HepG2 (cell line): Measurements from ENCODE around the gene PLEKHM2. TPM values are rescaled to one million over a fixed set of nuclear protein-coding genes. Genes with fewer than 3 reads are reported as not detected.

Source experiments
- ATAC-seq: fragments of 200-7000 bp; cut with Tn5 transposase; 3 replicates; pipeline ENCODE4 v1.9.1; 2020; ENCODE audit warnings: mild to moderate bottlenecking, moderate library complexity
- BruUV-seq: library from RNA; stranded (reverse); fragments of 400-500 nt; replicated peaks from 2 replicates; lab custom pipeline; 2021; lab: Mats Ljungman, UMichigan
- CTCF ChIA-PET: fragments of 300-600 bp; formaldehyde crosslinking; extraction: SDS; loops from one replicate; lab custom pipeline; 2021; ENCODE audit warnings: low total read pairs, inconsistent platforms, low intra/inter-chr PET ratio; lab: Yijun Ruan, JAX
- POLR2A ChIA-PET: fragments of 350-600 bp; sonication (Branson Sonifier 250); formaldehyde crosslinking; loops from one replicate; lab custom pipeline; 2020; ENCODE audit warnings: antibody characterized with exemption, inconsistent platforms; lab: Yijun Ruan, JAX
- DNase-seq: peaks from one replicate; pipeline ENCODE4 v3.0.0-alpha.2; 2015; ENCODE audit warnings: low spot score
- FAIRE-seq: peaks from 3 replicates; lab custom pipeline; 2011; peaks lifted over from hg19 to GRCh38; lab: Jason Lieb, UNC
- H2AFZ ChIP-seq: one replicate; pipeline ENCODE4 v1.6.1; 2011; ENCODE audit warnings: low read length, inconsistent platforms
- H3K27ac ChIP-seq: fragments of 300-600 bp; 3 replicates; pipeline ENCODE4 v1.8.0; 2011; ENCODE audit warnings: mixed run types, mild to moderate bottlenecking, mixed read lengths, low read length, inconsistent platforms; ENCODE audit not compliant: insufficient read depth; ENCODE audit errors: extremely low read length
- H3K27me3 ChIP-seq, 2 experiments: fragments of 200-600 bp in 1 of 2; 2 replicates in 1 of 2; 3 replicates in 1 of 2; pipeline versions ENCODE4 v1.6.0 to v1.8.0; 2011; ENCODE audit warnings: low read length in 2 of 2, mild to moderate bottlenecking in 2 of 2, moderate library complexity in 2 of 2, inconsistent platforms in 1 of 2; ENCODE audit not compliant: insufficient read depth in 2 of 2, control insufficient read depth in 1 of 2
- H3K36me3 ChIP-seq, 2 experiments: fragments of 200-600 bp in 1 of 2; replicated peaks in 1 of 2; 2 replicates in 1 of 2; 3 replicates in 1 of 2; pipeline versions ENCODE4 v1.5.1 to v1.8.0; 2011; ENCODE audit warnings: low read length in 2 of 2, inconsistent platforms in 1 of 2; ENCODE audit not compliant: insufficient read depth in 2 of 2, control insufficient read depth in 1 of 2
- H3K4me1 ChIP-seq: 2 replicates; pipeline ENCODE4 v1.5.1; 2012; ENCODE audit warnings: low read length, inconsistent platforms; ENCODE audit not compliant: insufficient read depth
- H3K4me2 ChIP-seq: 2 replicates; pipeline ENCODE4 v1.6.0; 2011; ENCODE audit warnings: low read depth, low read length, inconsistent platforms
- H3K4me3 ChIP-seq, 3 experiments: fragments of 200-600 bp in 1 of 3; sonication (generic), shearing (Covaris generic) in 1 of 3; replicated peaks in 1 of 3; 2 replicates each; pipeline ENCODE4 v1.5.1; 2011 to 2016; ENCODE audit warnings: low read length in 3 of 3, inconsistent platforms in 2 of 3, low read depth in 2 of 3, mild to moderate bottlenecking in 2 of 3, control low read depth in 1 of 3, mixed read lengths in 1 of 3; ENCODE audit not compliant: insufficient read depth in 1 of 3
- H3K79me2 ChIP-seq: one replicate; pipeline ENCODE4 v1.6.1; 2011; ENCODE audit warnings: low read length, inconsistent platforms; ENCODE audit not compliant: insufficient read depth
- H3K9ac ChIP-seq: 2 replicates; pipeline ENCODE4 v1.6.0; 2011; ENCODE audit warnings: mild to moderate bottlenecking, low read depth, low read length, inconsistent platforms; ENCODE audit not compliant: insufficient read depth
- H3K9me3 ChIP-seq: 2 replicates; pipeline ENCODE4 v1.5.1; 2012; ENCODE audit warnings: mild to moderate bottlenecking, low read length
- H4K20me1 ChIP-seq: 2 replicates; pipeline ENCODE4 v1.6.0; 2011; ENCODE audit warnings: inconsistent platforms, mild to moderate bottlenecking, low read length, moderate library complexity; ENCODE audit not compliant: insufficient read depth
- ARNT2 ChIP-seq: sonication (generic); formaldehyde crosslinking; IDR thresholded peaks from 2 replicates; pipeline ENCODE4 v1.8.0; 2022; ENCODE audit warnings: mild to moderate bottlenecking, low read depth, missing genetic modification reagents, moderate library complexity
- ATF1 ChIP-seq: IDR thresholded peaks from 2 replicates; pipeline ENCODE4 v1.6.1; 2016; ENCODE audit warnings: mild to moderate bottlenecking, control low read depth
- BRCA1 ChIP-seq: sonication (generic); formaldehyde crosslinking; IDR thresholded peaks from 2 replicates; pipeline ENCODE4 v1.4.0; 2020; ENCODE audit warnings: missing genetic modification reagents
- CENPT ChIP-seq: sonication (generic); formaldehyde crosslinking; IDR thresholded peaks from 2 replicates; pipeline ENCODE4 v1.8.0; 2022; ENCODE audit warnings: low read depth, mild to moderate bottlenecking, moderate library complexity, missing genetic modification reagents
- HNRNPLL ChIP-seq: fragments of 200-400 bp; formaldehyde crosslinking; IDR thresholded peaks from 2 replicates; pipeline ENCODE4 v1.6.1; 2017; ENCODE audit warnings: mild to moderate bottlenecking, low read depth, low read length; ENCODE audit not compliant: poor library complexity, severe bottlenecking
- HOXD1 ChIP-seq: sonication (generic); formaldehyde crosslinking; IDR thresholded peaks from 2 replicates; pipeline ENCODE4 v1.5.0; 2020; ENCODE audit warnings: missing genetic modification reagents
- KDM2A ChIP-seq: sonication (generic); formaldehyde crosslinking; IDR thresholded peaks from 2 replicates; pipeline ENCODE4 v1.4.0; 2020; ENCODE audit warnings: low read depth, missing genetic modification reagents, borderline replicate concordance
- MTF2 ChIP-seq: sonication (generic); formaldehyde crosslinking; IDR thresholded peaks from 2 replicates; pipeline ENCODE4 v1.5.0; 2020; ENCODE audit warnings: missing genetic modification reagents, borderline replicate concordance
- NAIF1 ChIP-seq: sonication (generic); formaldehyde crosslinking; IDR thresholded peaks from 2 replicates; pipeline ENCODE4 v1.5.0; 2020; ENCODE audit warnings: mild to moderate bottlenecking, missing genetic modification reagents, borderline replicate concordance
- NR3C1 ChIP-seq: sonication (generic); formaldehyde crosslinking; IDR thresholded peaks from 2 replicates; pipeline ENCODE4 v1.4.0; 2020; ENCODE audit warnings: missing genetic modification reagents
- REL ChIP-seq: sonication (generic); formaldehyde crosslinking; conservative IDR thresholded peaks from 2 replicates; pipeline ENCODE4 v1.8.0; 2022; ENCODE audit warnings: mild to moderate bottlenecking, missing genetic modification reagents, moderate library complexity
- TAF15 ChIP-seq: fragments of 200-400 bp; formaldehyde crosslinking; IDR thresholded peaks from one replicate; pipeline ENCODE4 v1.6.1; 2018; ENCODE audit warnings: mild to moderate bottlenecking, low read depth, low read length; ENCODE audit not compliant: poor library complexity, severe bottlenecking
- ZBTB20 ChIP-seq: sonication (generic); formaldehyde crosslinking; IDR thresholded peaks from 2 replicates; pipeline ENCODE4 v1.8.1; 2023; ENCODE audit warnings: missing genetic modification reagents, low read depth, mild to moderate bottlenecking, borderline replicate concordance
- ZNF564 ChIP-seq: sonication (generic); formaldehyde crosslinking; IDR thresholded peaks from 2 replicates; pipeline ENCODE4 v1.8.1; 2023; ENCODE audit warnings: mild to moderate bottlenecking, missing genetic modification reagents
- WGBS: methylation state at CpG from one replicate; pipeline ENCODE4 v1.1.6; 2017; ENCODE audit warnings: low lambda C conversion rate; 5-methylcytosine and 5-hydroxymethylcytosine counted together
- in situ Hi-C: cut with HindIII; loops from 2 replicates; pipeline ENCODE4 v1.10.0; 2017; ENCODE audit warnings: low pct_unique_long_range_greater_than_20kb; ENCODE audit not compliant: extremely low pct_ligation_motif_present
- intact Hi-C: fragments of 100-400 bp; cut with micrococcal nuclease; formaldehyde crosslinking; loops from one replicate; pipeline ENCODE4 v1.10.0; 2022; ENCODE audit not compliant: unreplicated experiment
- polyA plus RNA-seq, 8 experiments: library from polyadenylated mRNA; depleted of rRNA in 3 of 8; stranded (reverse) in 7 of 8; unstranded in 1 of 8; fragments of >200 nt; fragmentation: Illumina TruSeq in 4 of 8; extraction: Trizol in 4 of 8; gene quantifications; 2 replicates each; pipeline versions ENCODE4 v1.2.1 to v1.2.3, GENCODE V29; 2011 to 2016; ENCODE audit warnings: low read depth in 4 of 8, missing spikeins in 1 of 8, mixed read lengths in 1 of 8; ENCODE audit not compliant: insufficient read depth in 1 of 8
- total RNA-seq, 5 experiments: library from RNA; depleted of rRNA; stranded (reverse); fragments of >200 nt; fragmentation: Illumina TruSeq; extraction: Trizol; gene quantifications; 2 replicates each; pipeline ENCODE4 v1.2.3, GENCODE V29; 2016; ENCODE audit warnings: low read depth in 1 of 5
- TF ChIP-seq, protein P1 (sequence below): sonication (generic); formaldehyde crosslinking; IDR thresholded peaks from 2 replicates; pipeline ENCODE4 v1.5.0; 2020; ENCODE audit warnings: mild to moderate bottlenecking, missing genetic modification reagents

The PLEKHM2 gene
- total and polyA plus RNA-seq, 2 of the 13 experiments (the other 11 are each of a cell fraction or from before 2014, with no cell fraction given), result 16.5 to 27.3 TPM

DNA sequence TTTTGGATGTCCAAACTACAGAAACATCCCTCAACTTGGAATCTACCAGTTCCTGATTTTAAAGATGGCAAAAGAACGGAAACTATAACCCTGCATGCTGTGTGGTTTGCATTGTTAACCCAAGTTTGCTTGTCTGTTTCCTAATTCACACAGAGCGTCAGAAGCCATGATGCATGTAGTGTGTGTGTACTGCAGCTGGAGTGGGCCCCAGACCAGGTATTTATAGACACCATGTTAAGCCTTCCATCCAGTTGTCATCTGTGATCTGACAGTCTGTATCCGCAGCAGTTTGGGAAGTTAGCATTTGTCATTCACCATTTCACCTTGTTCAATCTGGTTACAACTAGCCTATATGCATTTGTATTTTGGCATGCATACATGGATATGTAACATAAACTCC is 27.7 kb upstream of the PLEKHM2 start:
- WGBS, result 98% methylated on average over 2 of the region's 3 CpGs
- peaks cover 32 to 77% of the 10 kb centered on the region in 2 experiments for H3K36me3 ChIP-seq
- BruUV-seq, result no TSS peak
- intact Hi-C loops, result no loop called here
- no peaks in the 10 kb centered on the region for H3K9me3 ChIP-seq
- no peak for ATAC-seq
- TF ChIP-seq ARNT2 (CRISPR knock-in tag), result no peak
- no peak for TF ChIP-seq REL (CRISPR knock-in tag)
- TF ChIP-seq ZBTB20 (CRISPR knock-in tag), result no peak
- TF ChIP-seq, protein P1, sequence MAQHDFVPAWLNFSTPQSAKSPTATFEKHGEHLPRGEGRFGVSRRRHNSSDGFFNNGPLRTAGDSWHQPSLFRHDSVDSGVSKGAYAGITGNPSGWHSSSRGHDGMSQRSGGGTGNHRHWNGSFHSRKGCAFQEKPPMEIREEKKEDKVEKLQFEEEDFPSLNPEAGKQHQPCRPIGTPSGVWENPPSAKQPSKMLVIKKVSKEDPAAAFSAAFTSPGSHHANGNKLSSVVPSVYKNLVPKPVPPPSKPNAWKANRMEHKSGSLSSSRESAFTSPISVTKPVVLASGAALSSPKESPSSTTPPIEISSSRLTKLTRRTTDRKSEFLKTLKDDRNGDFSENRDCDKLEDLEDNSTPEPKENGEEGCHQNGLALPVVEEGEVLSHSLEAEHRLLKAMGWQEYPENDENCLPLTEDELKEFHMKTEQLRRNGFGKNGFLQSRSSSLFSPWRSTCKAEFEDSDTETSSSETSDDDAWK, result no peak
- no peak for TF ChIP-seq TAF15
- TF ChIP-seq ATF1 (CRISPR knock-in tag), result no peak
- no peak for TF ChIP-seq BRCA1 (CRISPR knock-in tag)
- no peak for TF ChIP-seq HNRNPLL
- no peak for TF ChIP-seq NR3C1
- TF ChIP-seq CENPT, result no peak
- TF ChIP-seq ZNF564 (CRISPR knock-in tag), result no peak
- no peak for TF ChIP-seq MTF2
- TF ChIP-seq HOXD1 (CRISPR knock-in tag), result no peak
- TF ChIP-seq NAIF1 (CRISPR knock-in tag), result no peak
- no peak for TF ChIP-seq KDM2A (CRISPR knock-in tag)
- TF ChIP-seq, all 625 proteins: peak for 0
- no peak overlapping the region for H3K4me2 ChIP-seq
- FAIRE-seq (no peak), DNase-seq (no peak)
- CTCF ChIA-PET, result no interaction called here
- H4K20me1 ChIP-seq, result peaks cover 9% of the 10 kb centered on the region; the same call in 1 of the 2 replicates
- no peaks in the 10 kb centered on the region for H3K27me3 ChIP-seq
- H3K9ac ChIP-seq, result no peak overlapping the region
- H2AFZ ChIP-seq, result no peak overlapping the region
- H3K4me3 ChIP-seq, result no peak overlapping the region
- H3K4me1 ChIP-seq, result no peaks in the 10 kb centered on the region
- H3K79me2 ChIP-seq, result no peaks in the 10 kb centered on the region
- in situ Hi-C loops, result no loop called here
- POLR2A ChIA-PET, result no interaction called here
- H3K27ac ChIP-seq, result no peak overlapping the region
